SJCRH30 (cell line): ENCODE data around the gene ANKRD35. TPM values are rescaled to one million over a fixed set of nuclear protein-coding genes. Genes with fewer than 3 reads are reported as not detected.
"Not testable (repeated sequence)": the region's sequence is repeated elsewhere in the genome, so short reads cannot be mapped to it uniquely, and the experiment has no call there.

ENCODE experiments used
- DNase-seq, 2 experiments: peaks; one replicate each; pipeline ENCODE4 v3.0.0-alpha.2; 2015 to 2020
- H3K27ac ChIP-seq: fragments of 250-450 bp; sonication (Bioruptor Pico); 2 replicates; pipeline ENCODE4 v1.5.1; 2020; ENCODE audit warnings: mild to moderate bottlenecking, moderate library complexity
- H3K27me3 ChIP-seq: fragments of 250-450 bp; sonication (Bioruptor Pico); 2 replicates; pipeline ENCODE4 v1.5.1; 2020; ENCODE audit warnings: mild to moderate bottlenecking, moderate library complexity
- H3K36me3 ChIP-seq: fragments of 250-450 bp; sonication (Bioruptor Pico); 2 replicates; pipeline ENCODE4 v1.5.1; 2020; ENCODE audit warnings: mild to moderate bottlenecking, moderate library complexity
- H3K4me1 ChIP-seq: fragments of 250-450 bp; sonication (Bioruptor Pico); 2 replicates; pipeline ENCODE4 v1.5.1; 2020; ENCODE audit warnings: mild to moderate bottlenecking, moderate library complexity
- H3K4me3 ChIP-seq: fragments of 250-450 bp; sonication (Bioruptor Pico); 2 replicates; pipeline ENCODE4 v1.5.1; 2020; ENCODE audit warnings: mild to moderate bottlenecking, moderate library complexity
- H3K9me3 ChIP-seq: fragments of 250-450 bp; sonication (Bioruptor Pico); replicated peaks from 2 replicates; pipeline ENCODE4 v1.5.1; 2020; ENCODE audit warnings: mild to moderate bottlenecking, moderate library complexity
- total RNA-seq: library from RNA; depleted of rRNA; stranded (reverse); fragments of >200 nt; shearing (Covaris generic); gene quantifications from 2 replicates; pipeline ENCODE4 v1.2.3, GENCODE V29; 2014

The ANKRD35 gene
- total RNA-seq, 1 experiment from 2014 or later, result not detected

DNA sequence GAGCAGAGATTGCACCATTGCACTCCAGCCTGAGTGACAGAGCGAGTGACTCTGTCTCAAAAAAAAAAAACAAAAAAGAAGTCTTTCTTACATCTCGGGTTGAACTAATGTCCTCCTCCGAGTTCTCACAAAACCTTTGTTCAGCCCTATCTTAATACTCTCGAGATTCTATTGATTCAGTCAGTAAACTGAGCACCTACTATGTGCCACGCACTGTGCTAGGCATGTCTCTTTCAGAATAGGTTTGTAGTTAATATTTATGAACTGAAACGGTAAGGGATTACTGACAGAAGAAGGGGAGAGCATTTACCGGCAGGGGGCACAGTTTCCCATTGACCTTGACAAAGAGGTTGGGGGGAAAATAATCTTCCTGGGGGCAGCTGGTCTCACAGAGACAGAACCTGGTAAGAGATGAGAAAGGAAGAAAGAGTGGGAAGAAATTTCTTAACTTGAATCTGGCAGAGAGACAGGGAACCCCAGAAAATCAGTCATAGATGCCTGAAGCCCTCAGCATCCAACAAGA is 30.2 kb downstream of the ANKRD35 start:
- H3K27ac ChIP-seq, result no peak overlapping the region
- H3K4me1 ChIP-seq, result 0 out of 2 replicates have a peak, but pooled peaks cover 5% of the 10 kb centered on the region
- H3K36me3 ChIP-seq, result peaks cover 31% of the 10 kb centered on the region
- H3K4me3 ChIP-seq, result no peak overlapping the region
- no peaks in the 10 kb centered on the region for H3K9me3 ChIP-seq
- no peaks in the 10 kb centered on the region for H3K27me3 ChIP-seq
- DNase-seq, result no peak

DNA sequence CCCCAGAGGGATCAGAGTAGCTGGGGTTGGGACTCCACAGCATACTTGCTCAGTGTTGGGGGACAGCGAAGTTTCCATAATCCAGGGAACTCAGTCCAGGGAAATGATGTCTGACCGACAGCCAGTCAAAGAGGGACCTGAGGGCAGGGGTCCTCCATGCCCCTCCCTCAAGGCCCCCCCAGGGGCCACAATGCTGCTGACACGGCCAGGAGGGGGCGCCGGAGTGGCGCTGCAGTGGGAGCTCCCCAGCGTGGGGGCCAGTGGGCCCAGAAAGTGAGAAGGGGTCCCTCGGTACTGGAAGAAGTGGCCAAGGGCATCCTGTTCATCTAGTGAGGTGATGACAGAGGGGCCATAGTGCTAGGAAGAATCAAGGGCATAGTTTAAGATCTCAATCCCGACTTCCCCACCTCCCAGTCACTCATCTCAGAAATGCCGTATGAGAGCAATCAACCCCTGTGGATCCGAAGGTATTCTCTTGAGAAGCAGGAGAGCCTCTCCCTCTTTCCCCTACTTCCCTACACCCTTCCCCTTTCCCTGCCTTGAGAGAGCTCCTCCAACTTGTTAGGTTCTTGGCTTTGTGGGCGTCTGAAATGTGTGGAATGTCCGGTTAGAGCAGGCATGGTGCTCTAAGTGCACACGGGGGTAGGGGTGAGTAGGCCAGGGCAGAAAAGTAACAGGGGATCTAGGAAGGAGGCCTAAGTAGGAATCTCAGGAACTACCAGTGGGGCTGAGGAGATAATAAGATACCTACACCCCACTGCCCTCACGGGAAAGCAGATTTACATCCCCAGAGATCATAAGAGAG is 36.1 kb downstream of the ANKRD35 start:
- peaks cover 4% of the 10 kb centered on the region; the same call in 1 of the 2 replicates for H3K4me1 ChIP-seq
- H3K27me3 ChIP-seq, result no peaks in the 10 kb centered on the region
- no peak for DNase-seq
- peaks cover 35% of the 10 kb centered on the region for H3K36me3 ChIP-seq
- H3K9me3 ChIP-seq, result no peaks in the 10 kb centered on the region
- H3K27ac ChIP-seq, result no peak overlapping the region
- H3K4me3 ChIP-seq, result no peak overlapping the region

DNA sequence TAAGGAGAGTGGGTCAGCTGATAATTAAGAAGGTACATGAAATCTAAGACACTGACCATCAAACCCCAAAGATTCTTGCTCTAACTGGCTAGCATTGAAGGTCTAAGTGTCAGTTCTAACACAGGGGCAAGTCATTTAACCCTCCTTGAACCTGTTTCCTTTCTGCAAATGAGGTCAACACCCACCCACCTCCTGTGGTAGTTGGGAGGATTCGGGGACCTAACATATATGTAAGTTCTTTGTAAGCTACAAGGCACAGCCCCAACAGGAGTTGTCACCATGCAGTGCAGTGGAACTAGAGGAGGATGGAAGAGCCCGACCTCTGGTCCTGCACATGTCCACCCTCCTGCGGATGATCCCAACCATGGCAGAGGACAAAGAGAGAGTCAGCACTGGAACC is 37.8 kb downstream of the ANKRD35 start:
- peaks cover 34% of the 10 kb centered on the region for H3K36me3 ChIP-seq
- H3K4me1 ChIP-seq, result peaks cover 4% of the 10 kb centered on the region; the same call in 1 of the 2 replicates
- no peak overlapping the region for H3K4me3 ChIP-seq
- H3K27ac ChIP-seq, result no peak overlapping the region
- no peak for DNase-seq
- H3K27me3 ChIP-seq, result no peaks in the 10 kb centered on the region
- H3K9me3 ChIP-seq, result no peaks in the 10 kb centered on the region

DNA sequence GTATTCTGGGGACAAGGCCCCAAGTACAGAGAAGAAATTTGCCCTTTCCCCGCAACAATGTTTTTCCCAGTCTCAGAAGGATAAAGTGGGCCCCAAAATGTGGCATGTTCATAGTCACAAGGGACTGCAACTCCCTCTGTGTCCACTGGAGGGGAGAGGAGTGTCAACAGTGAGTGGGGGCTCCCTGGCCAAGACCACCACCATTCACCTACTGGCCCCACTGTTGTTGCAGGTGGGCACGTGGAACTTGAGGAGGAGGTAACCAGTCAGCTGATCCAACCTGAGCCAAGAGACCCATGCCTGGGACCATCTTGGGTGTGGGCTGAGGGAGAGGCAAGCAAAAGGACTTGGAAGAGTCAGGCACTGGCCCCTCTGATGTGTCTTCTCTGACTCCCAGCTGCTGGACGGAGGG is 39.5 kb downstream of the ANKRD35 start:
- Histone ChIP-seq H3K36me3 (peaks cover 27% of the 10 kb centered on the region), H3K4me3 (peak overlapping the region; percentile 74), H3K9me3 (no peaks in the 10 kb centered on the region), H3K27me3 (no peaks in the 10 kb centered on the region), H3K4me1 (peaks cover 4% of the 10 kb centered on the region; the same call in 1 of the 2 replicates), H3K27ac (peak overlapping the region; percentile 69)
- peak; percentile 46 to 72 for DNase-seq

DNA sequence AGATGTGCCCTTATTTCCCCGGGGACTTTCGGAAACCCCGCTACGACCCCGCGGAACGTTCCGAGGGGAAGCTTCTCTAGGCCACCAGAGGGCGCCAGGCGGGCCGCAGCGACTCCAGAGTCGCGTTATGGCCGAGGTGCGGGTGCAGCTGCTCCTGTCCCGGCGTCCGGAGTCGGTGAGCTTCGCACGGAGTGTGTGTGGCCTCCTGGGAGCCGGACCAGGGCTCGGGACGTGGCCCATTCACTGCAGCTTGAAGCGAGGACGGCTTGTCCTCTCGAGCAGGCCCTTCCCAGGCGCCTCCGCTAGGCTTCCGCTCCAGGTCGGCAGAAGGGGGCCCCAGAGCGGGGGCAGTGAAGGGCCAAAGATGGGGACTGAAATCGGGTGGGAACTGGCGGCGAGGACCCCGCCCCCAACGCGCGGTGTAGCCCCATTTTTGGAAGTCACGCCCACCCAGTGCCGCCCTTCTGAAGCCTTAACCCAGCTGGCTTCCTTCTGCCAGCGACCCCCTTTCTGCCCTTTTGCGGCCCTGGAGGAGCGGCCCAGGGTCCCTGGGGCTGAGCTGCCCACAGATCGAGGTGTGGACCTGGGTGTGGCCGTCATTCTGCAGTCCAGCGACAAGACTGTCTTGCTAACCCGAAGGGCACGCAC is 40.0 kb downstream of the ANKRD35 start, which contains the start of gene NUDT17:
NUDT17 (plus strand) TSS at position 117 of the 648 bp plus-strand sequence; CDS start at position 128, 11 bp downstream.
- DNase-seq, result peak; percentile 88 to 90
- peaks cover 22% of the 10 kb centered on the region for H3K36me3 ChIP-seq

DNA sequence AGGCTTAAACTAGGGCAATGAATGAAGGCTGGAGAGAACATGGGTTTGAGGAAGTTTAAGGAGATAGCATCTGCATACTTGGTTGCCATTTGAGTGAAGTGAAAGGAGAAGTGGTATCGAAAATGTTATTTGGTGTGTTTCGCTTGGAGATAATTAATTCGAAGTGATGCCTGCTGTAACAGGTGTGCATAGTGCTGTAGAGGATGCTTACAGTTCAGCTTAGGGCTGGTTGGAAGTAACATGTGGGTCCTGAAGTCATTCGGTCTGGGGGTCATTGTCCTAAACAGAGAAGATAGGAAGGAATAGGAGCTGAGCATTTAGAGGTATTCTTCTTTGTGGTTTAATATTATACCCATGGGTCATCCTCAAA is 40.5 kb downstream of the ANKRD35 start:
- Histone ChIP-seq H3K4me1 (peaks cover 4% of the 10 kb centered on the region; the same call in 1 of the 2 replicates), H3K27ac (peak overlapping the region; percentile 69; the same call in 1 of the 2 replicates), H3K9me3 (no peaks in the 10 kb centered on the region), H3K36me3 (peaks cover 20% of the 10 kb centered on the region), H3K27me3 (no peaks in the 10 kb centered on the region), H3K4me3 (peak overlapping the region; percentile 74)
- DNase-seq, result no peak

More for the DNA sequence above, 40.0 kb downstream of the ANKRD35 start, which contains the start of gene NUDT17:
- no peaks in the 10 kb centered on the region for H3K27me3 ChIP-seq
- peak within 1 kb of the TSS; percentile 69 for H3K27ac ChIP-seq
- peaks cover 4% of the 10 kb centered on the region; the same call in 1 of the 2 replicates for H3K4me1 ChIP-seq
- H3K9me3 ChIP-seq, result no peaks in the 10 kb centered on the region
- peak within 1 kb of the TSS; percentile 74 for H3K4me3 ChIP-seq

DNA sequence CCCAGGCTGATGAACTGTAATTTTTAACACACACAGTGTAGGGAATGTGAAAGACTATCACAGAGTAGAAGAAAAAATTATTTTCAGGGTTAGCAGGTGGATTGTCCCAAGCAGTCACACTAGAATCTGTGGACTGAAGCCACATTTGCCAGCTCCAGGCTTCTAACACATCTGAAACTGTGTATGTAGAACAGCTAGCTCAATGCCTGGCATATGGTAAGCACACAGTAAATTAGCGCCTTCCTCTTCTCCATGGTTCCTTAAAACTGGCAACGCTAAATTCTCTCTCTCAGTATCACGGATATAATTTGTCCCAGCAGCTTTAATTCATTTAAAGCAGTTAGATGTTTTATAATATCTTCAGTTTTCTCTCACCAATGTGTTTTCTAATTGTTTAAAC is 42.6 kb downstream of the ANKRD35 start:
- Histone ChIP-seq H3K4me1 (peaks cover 4% of the 10 kb centered on the region; the same call in 1 of the 2 replicates), H3K27me3 (no peaks in the 10 kb centered on the region), H3K9me3 (no peaks in the 10 kb centered on the region), H3K27ac (no peak overlapping the region), H3K4me3 (no peak overlapping the region), H3K36me3 (peaks cover 20% of the 10 kb centered on the region)
- no peak for DNase-seq

DNA sequence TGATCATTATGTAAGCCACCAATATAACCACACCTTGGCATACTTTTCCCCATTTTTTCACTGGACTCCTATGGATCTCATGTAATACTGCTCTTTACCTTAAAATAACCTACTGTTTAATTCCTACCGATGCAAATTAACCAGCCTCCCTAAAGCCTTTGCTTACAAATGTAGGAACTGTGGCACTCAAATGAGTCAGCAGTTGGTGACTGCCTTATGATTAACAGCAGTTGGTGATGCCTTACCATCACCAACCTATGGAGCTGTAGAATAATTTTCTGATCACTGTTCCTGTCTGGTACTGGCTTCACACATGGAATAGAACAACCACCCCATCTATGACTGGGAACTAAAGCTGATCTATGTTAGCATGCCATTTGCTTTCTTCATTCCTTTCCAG is 48.0 kb downstream of the ANKRD35 start:
- H3K27ac ChIP-seq, result no peak overlapping the region
- H3K4me1 ChIP-seq, result no peaks in the 10 kb centered on the region
- DNase-seq, result no peak
- H3K27me3 ChIP-seq, result no peaks in the 10 kb centered on the region
- no peaks in the 10 kb centered on the region for H3K9me3 ChIP-seq
- H3K36me3 ChIP-seq, result peaks cover 54% of the 10 kb centered on the region
- H3K4me3 ChIP-seq, result no peak overlapping the region

DNA sequence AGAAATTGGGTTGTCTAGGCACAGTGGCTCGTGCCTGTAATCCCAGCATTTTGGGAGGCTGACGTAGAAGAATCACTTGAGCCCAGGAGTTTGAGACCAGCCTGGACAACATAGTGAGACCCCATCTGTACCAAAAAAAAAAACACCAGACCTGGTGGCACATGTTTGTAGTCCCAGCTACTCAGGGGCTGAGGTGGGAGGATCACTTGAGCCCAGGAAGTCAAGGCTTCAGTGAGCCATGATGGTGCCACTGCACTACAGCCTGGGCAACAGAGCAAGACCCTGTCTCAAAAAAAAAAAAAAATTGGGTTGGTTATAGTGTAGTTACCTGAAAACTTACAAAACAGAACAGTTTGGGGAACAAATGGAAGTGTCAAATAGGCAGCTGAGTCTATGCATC is 54.9 kb downstream of the ANKRD35 start:
- not testable (repeated sequence) for DNase-seq, H3K4me3 ChIP-seq, H3K4me1 ChIP-seq, H3K27me3 ChIP-seq, H3K9me3 ChIP-seq, H3K27ac ChIP-seq
- H3K36me3 ChIP-seq, result peaks cover 65% of the 10 kb centered on the region

DNA sequence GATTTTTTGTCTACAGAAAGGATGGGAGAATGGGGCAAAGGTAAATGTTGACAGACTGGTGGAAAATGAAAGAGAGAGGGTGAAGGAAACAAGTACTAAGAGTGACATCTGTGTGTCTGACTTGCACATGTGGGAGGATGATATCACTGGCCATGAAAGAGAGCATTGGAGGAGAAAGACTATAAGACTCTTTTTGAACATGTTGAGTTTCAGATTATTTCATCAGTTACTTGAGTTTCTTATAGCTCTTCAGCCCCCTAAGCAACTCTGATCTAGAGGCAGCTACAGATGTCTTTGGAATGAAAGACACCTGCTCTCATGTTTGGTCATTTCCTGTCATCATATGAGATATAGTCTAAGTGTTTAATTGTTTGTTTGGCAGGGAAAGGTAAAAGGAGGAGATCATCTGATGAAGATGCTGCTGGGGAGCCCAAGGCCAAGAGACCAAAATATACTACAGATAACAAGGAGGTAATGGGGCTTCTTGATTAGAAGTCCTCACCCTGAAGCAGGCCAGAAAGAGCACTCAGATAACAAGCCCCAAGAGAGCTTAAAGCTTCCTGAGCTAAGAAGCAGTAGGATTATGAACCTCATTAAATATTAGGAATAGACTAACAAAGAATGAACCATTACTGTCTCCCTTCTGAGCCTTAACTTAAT is 57.2 kb downstream of the ANKRD35 start:
- Histone ChIP-seq H3K27me3 (no peaks in the 10 kb centered on the region), H3K9me3 (no peaks in the 10 kb centered on the region), H3K4me1 (no peaks in the 10 kb centered on the region), H3K4me3 (no peak overlapping the region), H3K27ac (no peak overlapping the region), H3K36me3 (peaks cover 54% of the 10 kb centered on the region)
- no peak for DNase-seq

DNA sequence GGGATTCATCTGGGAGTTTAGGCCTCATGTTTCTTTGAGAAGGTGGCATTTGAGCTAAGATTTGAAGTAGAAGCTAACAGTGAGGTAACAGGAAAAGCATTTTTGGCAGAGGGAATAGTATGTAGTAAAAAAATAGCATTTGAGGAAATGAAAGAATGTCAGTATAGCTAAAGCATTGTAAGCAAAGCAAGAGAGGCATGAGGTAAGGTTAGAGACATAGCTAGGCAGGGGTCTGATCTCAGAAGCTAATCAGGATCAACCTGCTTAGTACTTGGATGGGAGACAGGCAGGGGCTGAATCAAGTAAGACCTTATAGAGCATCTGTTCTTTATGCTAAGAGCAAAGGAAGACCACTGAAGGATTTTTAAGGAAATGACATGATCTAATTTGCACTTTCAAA is 57.7 kb downstream of the ANKRD35 start:
- Histone ChIP-seq H3K9me3 (no peaks in the 10 kb centered on the region), H3K27me3 (no peaks in the 10 kb centered on the region), H3K36me3 (peaks cover 48% of the 10 kb centered on the region), H3K4me1 (no peaks in the 10 kb centered on the region), H3K27ac (no peak overlapping the region), H3K4me3 (no peak overlapping the region)
- no peak for DNase-seq

DNA sequence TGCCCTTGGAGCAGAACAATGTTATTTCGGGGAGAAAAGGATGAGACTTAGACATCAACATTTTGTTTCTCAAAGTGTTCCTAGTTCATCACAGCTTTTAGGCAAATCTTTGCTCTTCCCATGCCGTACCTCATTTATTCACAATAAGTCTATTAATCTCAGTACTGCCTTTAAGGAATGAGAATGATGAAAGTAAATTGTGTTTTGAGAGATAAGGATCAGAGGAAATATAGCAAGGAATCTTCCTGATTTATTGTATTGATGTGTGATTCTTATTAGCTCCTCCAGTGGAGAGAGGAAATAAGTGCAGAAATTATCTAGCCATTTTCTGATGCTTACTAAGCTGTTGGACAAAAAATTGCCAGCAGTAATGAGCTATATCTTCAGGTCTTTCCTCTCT is 59.6 kb downstream of the ANKRD35 start:
- H3K4me1 ChIP-seq, result no peaks in the 10 kb centered on the region
- H3K9me3 ChIP-seq, result no peaks in the 10 kb centered on the region
- no peak overlapping the region for H3K27ac ChIP-seq
- H3K27me3 ChIP-seq, result no peaks in the 10 kb centered on the region
- peaks cover 43% of the 10 kb centered on the region for H3K36me3 ChIP-seq
- DNase-seq, result no peak
- H3K4me3 ChIP-seq, result no peak overlapping the region

DNA sequence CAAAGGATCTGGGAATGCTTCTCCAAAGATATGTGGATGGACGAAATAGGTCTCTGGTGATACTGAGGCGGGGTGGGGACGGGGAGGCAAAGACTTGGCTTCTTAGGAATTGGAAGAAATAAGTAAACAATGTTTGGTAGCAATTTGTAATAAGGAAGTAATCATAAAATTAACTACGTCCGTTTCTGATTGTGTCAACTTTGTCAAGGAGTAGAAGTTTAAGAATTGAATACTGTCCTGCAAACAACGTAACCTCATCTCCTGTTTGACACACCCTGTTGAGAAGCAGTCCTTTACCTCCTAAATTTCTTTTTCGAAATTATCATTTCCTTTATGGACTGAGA is 61.2 kb downstream of the ANKRD35 start:
- H3K27ac ChIP-seq, result peak overlapping the region; percentile 80
- no peaks in the 10 kb centered on the region for H3K9me3 ChIP-seq
- no peaks in the 10 kb centered on the region for H3K27me3 ChIP-seq
- DNase-seq, result no peak
- H3K4me1 ChIP-seq, result no peaks in the 10 kb centered on the region
- peak overlapping the region; percentile 90 for H3K4me3 ChIP-seq
- peaks cover 32% of the 10 kb centered on the region for H3K36me3 ChIP-seq

DNA sequence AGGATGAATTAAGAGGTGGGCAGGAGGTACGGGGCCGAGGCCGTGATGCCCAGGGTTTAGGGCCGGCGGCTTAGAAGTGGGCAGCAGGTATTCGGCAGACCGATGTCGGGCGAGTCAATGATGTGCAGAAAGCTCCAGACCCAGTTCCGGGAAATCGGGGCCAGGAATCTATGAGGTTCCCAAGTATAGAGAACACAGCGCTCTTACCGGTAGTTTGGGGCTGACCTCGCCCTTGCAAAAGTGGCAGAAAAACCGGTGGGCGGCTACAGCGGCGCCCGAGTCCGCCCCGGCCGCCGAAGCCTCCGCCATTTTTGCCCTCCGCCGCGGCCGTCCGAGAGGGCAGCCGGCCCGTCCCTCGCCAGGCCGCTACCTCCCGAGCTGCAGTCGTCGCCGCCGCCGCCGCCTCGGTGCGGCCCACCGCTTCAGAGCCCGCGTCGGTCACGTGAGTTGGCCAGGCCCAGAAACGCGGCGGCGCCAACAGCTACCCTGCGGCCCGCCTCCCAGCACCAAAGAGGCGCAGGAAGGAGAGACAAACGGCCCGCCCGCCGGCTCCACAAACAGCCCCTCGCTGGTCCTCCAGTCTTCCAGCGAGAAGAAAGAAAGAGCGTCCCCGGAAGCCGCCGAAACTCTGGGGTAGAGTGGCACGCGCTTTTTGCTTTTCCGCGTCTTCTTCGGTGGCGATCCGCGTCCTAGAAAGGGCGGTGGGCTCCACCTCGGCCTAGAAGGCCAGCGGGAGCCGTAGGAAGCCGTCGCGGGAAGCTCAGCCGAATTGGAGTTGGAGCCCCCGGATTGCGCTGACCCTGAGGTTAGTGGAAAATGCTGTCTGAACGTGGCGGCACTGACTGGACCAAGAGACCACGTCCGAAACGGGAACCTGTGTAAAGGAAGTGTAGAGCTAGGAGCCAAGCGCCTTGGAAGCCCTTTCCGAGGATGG is 61.8 kb downstream of the ANKRD35 start, which contains the start of the genes POLR3C and RNF115:
POLR3C (plus strand) TSS at position 636 of the 934 bp plus-strand sequence. CDS start 1,577 bp downstream, outside the sequence.
RNF115 (minus strand) TSS at position 531 of the 934 bp plus-strand sequence; CDS start at position 309, 222 bp downstream.
- no peaks in the 10 kb centered on the region for H3K4me1 ChIP-seq
- H3K4me3 ChIP-seq, result peak within 1 kb of the TSS; percentile 90
- H3K27me3 ChIP-seq, result no peaks in the 10 kb centered on the region
- peak; percentile 92 to 93 for DNase-seq
- H3K9me3 ChIP-seq, result no peaks in the 10 kb centered on the region
- H3K27ac ChIP-seq, result peak within 1 kb of the TSS; percentile 80
- peaks cover 26% of the 10 kb centered on the region for H3K36me3 ChIP-seq
